SK-N-SH (cell line): ENCODE data around the gene NEK6. TPM values are rescaled to one million over a fixed set of nuclear protein-coding genes. Genes with fewer than 3 reads are reported as not detected.

ENCODE experiments used
- CTCF ChIA-PET: fragments of 300-600, 350-600 bp; formaldehyde crosslinking; extraction: SDS; loops from one replicate; lab custom pipeline; 2021; lab: Yijun Ruan, JAX
- POLR2A ChIA-PET: fragments of 350-600 bp; sonication (Branson Sonifier 250); formaldehyde crosslinking; extraction: SDS; loops from one replicate; lab custom pipeline; 2020; ENCODE audit warnings: antibody characterized with exemption, inconsistent platforms; lab: Yijun Ruan, JAX
- DNase-seq: peaks from one replicate; pipeline ENCODE4 v3.0.0; 2012
- H2AFZ ChIP-seq: fragments of 200-600 bp; sonication (generic); 2 replicates; pipeline ENCODE4 v1.8.1; 2016; ENCODE audit warnings: antibody characterized with exemption, mild to moderate bottlenecking, low read depth
- H3F3A ChIP-seq: fragments of 200-600 bp; sonication (generic); replicated peaks from 2 replicates; pipeline ENCODE3; 2016; ENCODE audit warnings: antibody characterized with exemption, mild to moderate bottlenecking; ENCODE audit not compliant: insufficient read depth
- H3K27ac ChIP-seq, 2 experiments: fragments of 200-500 bp in 1 of 2; fragments of 200-600 bp in 1 of 2; sonication (Bioruptor generic) in 1 of 2; sonication (generic), shearing (Covaris generic) in 1 of 2; 2 replicates each; pipeline versions ENCODE4 v1.5.1 to v1.6.1; 2014 to 2016; ENCODE audit warnings: low read depth in 2 of 2, inconsistent platforms in 1 of 2, low read length in 1 of 2, mild to moderate bottlenecking in 1 of 2, mixed read lengths in 1 of 2
- H3K27me3 ChIP-seq: fragments of 200-600 bp; sonication (generic), shearing (Covaris generic); 2 replicates; pipeline ENCODE4 v1.6.1; 2016; ENCODE audit warnings: mixed run types; ENCODE audit not compliant: insufficient read depth
- H3K36me3 ChIP-seq, 2 experiments: fragments of 200-500 bp in 1 of 2; fragments of 200-600 bp in 1 of 2; sonication (Bioruptor generic) in 1 of 2; sonication (generic) in 1 of 2; replicated peaks in 1 of 2; 2 replicates each; pipeline versions ENCODE3 to v1.5.1; 2014 to 2016; ENCODE audit warnings: low read length in 1 of 2, mild to moderate bottlenecking in 1 of 2; ENCODE audit not compliant: insufficient read depth in 2 of 2, control insufficient read depth in 1 of 2
- H3K4me1 ChIP-seq, 2 experiments: fragments of 200-500 bp in 1 of 2; fragments of 200-600 bp in 1 of 2; sonication (Bioruptor generic) in 1 of 2; sonication (generic), shearing (Covaris generic) in 1 of 2; 2 replicates each; pipeline versions ENCODE4 v1.5.1 to v1.6.1; 2014 to 2016; ENCODE audit warnings: low read depth in 1 of 2, low read length in 1 of 2, mixed run types in 1 of 2; ENCODE audit not compliant: insufficient read depth in 2 of 2, control insufficient read depth in 1 of 2
- H3K4me2 ChIP-seq: fragments of 200-600 bp; sonication (generic), shearing (Covaris generic); 2 replicates; pipeline ENCODE4 v1.6.1; 2017; ENCODE audit warnings: mixed run types
- H3K4me3 ChIP-seq, 2 experiments: fragments of 200-500 bp in 1 of 2; fragments of 200-600 bp in 1 of 2; sonication (Bioruptor generic) in 1 of 2; sonication (generic), shearing (Covaris generic) in 1 of 2; 2 replicates each; pipeline versions ENCODE4 v1.5.1 to v1.8.1; 2014 to 2016; ENCODE audit warnings: low read depth in 2 of 2, inconsistent platforms in 1 of 2, low read length in 1 of 2, mild to moderate bottlenecking in 1 of 2, mixed read lengths in 1 of 2, moderate library complexity in 1 of 2
- H3K79me2 ChIP-seq: fragments of 200-600 bp; sonication (generic); 2 replicates; pipeline ENCODE4 v1.8.1; 2017; ENCODE audit warnings: mild to moderate bottlenecking; ENCODE audit not compliant: insufficient read depth
- H3K9ac ChIP-seq: fragments of 200-600 bp; sonication (generic); 2 replicates; pipeline ENCODE4 v1.6.1; 2017; ENCODE audit warnings: mixed run types
- H3K9me2 ChIP-seq: fragments of 200-600 bp; sonication (generic); 2 replicates; pipeline ENCODE4 v1.6.1; 2017; ENCODE audit warnings: mixed run types
- H3K9me3 ChIP-seq: fragments of 200-600 bp; sonication (generic); 2 replicates; pipeline ENCODE4 v1.6.1; 2017; ENCODE audit warnings: mixed run types, mild to moderate bottlenecking, moderate library complexity
- H4K20me1 ChIP-seq: fragments of 200-600 bp; sonication (generic); 2 replicates; pipeline ENCODE4 v1.6.1; 2017; ENCODE audit warnings: mild to moderate bottlenecking, mixed run types; ENCODE audit not compliant: insufficient read depth
- ELF1 ChIP-seq: IDR thresholded peaks from 2 replicates; pipeline ENCODE4 v1.4.0; 2012
- EP300 ChIP-seq, 2 experiments: IDR thresholded peaks; 2 replicates each; pipeline versions ENCODE4 v1.4.0 to v1.6.1; 2012; ENCODE audit warnings: borderline replicate concordance in 1 of 2, low read depth in 1 of 2, low read length in 1 of 2
- FOSL2 ChIP-seq: IDR thresholded peaks from 2 replicates; pipeline ENCODE4 v1.4.0; 2012; ENCODE audit warnings: low read depth, mild to moderate bottlenecking, moderate library complexity, borderline replicate concordance
- FOXM1 ChIP-seq: IDR thresholded peaks from 2 replicates; pipeline ENCODE4 v1.4.0; 2012; ENCODE audit warnings: low read depth, mild to moderate bottlenecking
- IRF3 ChIP-seq: fragments of 150-350 bp; IDR thresholded peaks from 2 replicates; pipeline ENCODE4 v1.6.1; 2016; ENCODE audit warnings: mild to moderate bottlenecking, low read depth, low read length
- JUND ChIP-seq: IDR thresholded peaks from 2 replicates; pipeline ENCODE4 v1.4.0; 2012
- MXI1 ChIP-seq: IDR thresholded peaks from 2 replicates; pipeline ENCODE4 v1.6.1; 2012; ENCODE audit warnings: mild to moderate bottlenecking, low read depth, low read length, improper control_type of control experiment
- NRF1 ChIP-seq: IDR thresholded peaks from 2 replicates; pipeline ENCODE4 v1.6.1; 2012; ENCODE audit warnings: low read depth, mild to moderate bottlenecking, low read length
- POLR2AphosphoS5 ChIP-seq: IDR thresholded peaks from 2 replicates; pipeline ENCODE4 v1.6.1; 2012; ENCODE audit warnings: low read depth, low read length
- RAD21 ChIP-seq: IDR thresholded peaks from 2 replicates; pipeline ENCODE4 v1.6.1; 2012; ENCODE audit warnings: mild to moderate bottlenecking, low read length
- RCOR1 ChIP-seq: fragments of 150-350 bp; IDR thresholded peaks from 2 replicates; pipeline ENCODE4 v1.6.1; 2017; ENCODE audit warnings: antibody characterized with exemption, low read length
- RXRA ChIP-seq: IDR thresholded peaks from 2 replicates; pipeline ENCODE4 v1.4.0; 2012; ENCODE audit warnings: low read depth, mild to moderate bottlenecking, borderline replicate concordance
- SIN3A ChIP-seq: IDR thresholded peaks from 2 replicates; pipeline ENCODE4 v1.6.1; 2012; ENCODE audit warnings: low read depth, mild to moderate bottlenecking, low read length, moderate library complexity, borderline replicate concordance
- TCF12 ChIP-seq: IDR thresholded peaks from 2 replicates; pipeline ENCODE4 v1.4.0; 2012
- WGBS: methylation state at CpG from one replicate; pipeline ENCODE4 v1.1.6; 2017; ENCODE audit warnings: low lambda C conversion rate; 5-methylcytosine and 5-hydroxymethylcytosine counted together
- polyA plus RNA-seq, 3 experiments: library from polyadenylated mRNA; depleted of rRNA; stranded (reverse); fragments of >200 nt; gene quantifications; 2 replicates each; pipeline ENCODE4 v1.2.3, GENCODE V29; 2012
- TF ChIP-seq, protein P1 (sequence below): IDR thresholded peaks from 2 replicates; pipeline ENCODE4 v1.4.0; 2012; ENCODE audit warnings: low read depth
- TF ChIP-seq, protein P2 (sequence below): IDR thresholded peaks from 2 replicates; pipeline ENCODE4; 2012
- TF ChIP-seq, protein P3 (sequence below): fragments of 200-600 bp; sonication (generic); IDR thresholded peaks from 2 replicates; pipeline ENCODE4 v1.6.1; 2017; ENCODE audit warnings: antibody characterized with exemption, mild to moderate bottlenecking, moderate library complexity
- TF ChIP-seq, protein P4 (sequence below): IDR thresholded peaks from 2 replicates; pipeline ENCODE4 v1.6.1; 2012; ENCODE audit warnings: mild to moderate bottlenecking, low read depth, low read length, moderate library complexity
- TF ChIP-seq, protein P5 (sequence below): IDR thresholded peaks from 2 replicates; pipeline ENCODE4 v1.4.0; 2012; ENCODE audit warnings: low read depth, borderline replicate concordance

NEK6 gene
- polyA plus RNA-seq, 1 of the 3 experiments (the other 2 are of a cell fraction): 89.8 TPM

DNA sequence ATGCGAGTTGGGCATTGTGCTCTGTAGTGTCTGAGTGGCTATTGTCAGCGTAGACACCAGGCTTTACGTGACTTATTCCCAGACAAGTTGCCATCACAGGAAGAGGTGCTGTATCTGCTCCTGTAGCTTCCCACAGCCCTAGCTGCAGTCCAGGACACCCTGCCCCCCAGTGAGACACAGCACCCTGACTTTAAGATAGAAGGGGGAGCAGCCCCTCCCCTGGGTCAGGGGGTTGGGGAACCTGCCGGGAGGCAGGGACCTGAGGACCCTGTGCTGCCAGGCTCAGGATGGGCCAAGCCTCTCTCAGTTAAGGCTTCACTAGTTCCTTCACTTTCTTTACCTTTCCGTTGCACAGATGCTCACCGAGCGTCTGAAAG, 75.4 kb downstream of the NEK6 start:
- Histone ChIP-seq H3F3A (peaks cover 5% of the 10 kb centered on the region), H3K4me3 (no peak overlapping the region), H3K36me3 (peaks cover 26 to 35% of the 10 kb centered on the region in 2 experiments), H3K27me3 (no peaks in the 10 kb centered on the region), H3K4me1 (no peaks in the 10 kb centered on the region), H2AFZ (no peak overlapping the region), H4K20me1 (no peaks in the 10 kb centered on the region), H3K9me3 (no peaks in the 10 kb centered on the region)
- POLR2A ChIA-PET: no interaction called here
- WGBS: 98% methylated on average over 6 of the region's 7 CpGs
- DNase-seq: no peak
- TF ChIP-seq, protein P1, sequence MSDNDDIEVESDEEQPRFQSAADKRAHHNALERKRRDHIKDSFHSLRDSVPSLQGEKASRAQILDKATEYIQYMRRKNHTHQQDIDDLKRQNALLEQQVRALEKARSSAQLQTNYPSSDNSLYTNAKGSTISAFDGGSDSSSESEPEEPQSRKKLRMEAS: no peak
- TF ChIP-seq RAD21: no peak
- no peak for TF ChIP-seq MXI1
- TF ChIP-seq EP300 (IDR thresholded peaks at IDR 0.05; ENCODE audit: borderline replicate concordance in 1 of 2, low read depth in 1 of 2, low read length in 1 of 2): no peak
- TF ChIP-seq SIN3A: no peak
- TF ChIP-seq FOXM1: no peak
- no peak for TF ChIP-seq POLR2AphosphoS5
- TF ChIP-seq, protein P2, sequence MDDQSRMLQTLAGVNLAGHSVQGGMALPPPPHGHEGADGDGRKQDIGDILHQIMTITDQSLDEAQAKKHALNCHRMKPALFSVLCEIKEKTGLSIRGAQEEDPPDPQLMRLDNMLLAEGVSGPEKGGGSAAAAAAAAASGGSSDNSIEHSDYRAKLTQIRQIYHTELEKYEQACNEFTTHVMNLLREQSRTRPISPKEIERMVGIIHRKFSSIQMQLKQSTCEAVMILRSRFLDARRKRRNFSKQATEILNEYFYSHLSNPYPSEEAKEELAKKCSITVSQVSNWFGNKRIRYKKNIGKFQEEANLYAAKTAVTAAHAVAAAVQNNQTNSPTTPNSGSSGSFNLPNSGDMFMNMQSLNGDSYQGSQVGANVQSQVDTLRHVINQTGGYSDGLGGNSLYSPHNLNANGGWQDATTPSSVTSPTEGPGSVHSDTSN: no peak
- TF ChIP-seq FOSL2: no peak
- TF ChIP-seq ELF1: no peak
- no peak for TF ChIP-seq NRF1
- TF ChIP-seq, all 33 proteins: peak for 0
- CTCF ChIA-PET: interaction anchor here (2.0 kb wide), 1 partner anchor 11 kb away, joined by 5 read pairs; no protein-coding TSS in a partner anchor
- Histone ChIP-seq H3K9ac (no peak overlapping the region), H3K79me2 (no peaks in the 10 kb centered on the region), H3K9me2 (no peaks in the 10 kb centered on the region), H3K4me2 (no peak overlapping the region), H3K27ac (no peak overlapping the region)

DNA sequence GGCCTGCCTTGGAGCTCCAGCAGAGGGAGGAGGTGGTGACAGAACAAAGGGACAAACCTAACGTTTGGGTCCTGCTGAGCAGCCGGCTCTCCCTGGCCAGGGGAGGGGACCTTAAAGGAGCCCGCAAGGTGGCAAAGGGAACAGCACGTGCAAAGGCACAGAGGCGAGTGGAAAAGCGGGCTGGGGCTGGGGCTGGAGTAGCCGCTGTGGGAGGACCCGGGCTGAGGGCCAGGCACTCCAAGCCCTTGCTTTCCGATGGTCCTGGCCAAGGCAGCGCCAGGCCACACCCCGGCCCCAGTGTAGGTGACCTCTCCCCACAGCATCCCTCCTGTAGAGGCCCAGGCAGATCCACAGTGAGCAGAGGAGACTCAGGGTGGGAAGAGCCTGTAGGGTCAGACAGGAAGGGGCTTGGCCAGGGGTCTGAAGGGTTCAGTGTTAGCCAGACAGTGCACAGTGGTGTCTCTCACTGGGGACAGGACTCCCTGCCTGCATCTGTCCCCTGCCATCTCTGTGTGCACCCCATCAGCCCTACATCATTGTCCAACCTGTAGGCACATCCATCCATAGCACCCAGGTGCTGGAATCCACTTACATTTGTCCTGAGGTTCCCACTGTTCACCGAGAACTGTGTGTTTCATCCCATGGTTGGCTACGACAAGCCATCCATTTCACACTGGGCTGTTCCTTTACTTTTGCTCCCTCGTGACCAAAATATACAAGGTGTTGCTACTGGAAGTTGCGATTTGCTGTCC, 77.0 kb downstream of the NEK6 start:
- Histone ChIP-seq H3K9me2 (no peaks in the 10 kb centered on the region), H3K36me3 (peaks cover 25 to 27% of the 10 kb centered on the region in 2 experiments)
- TF ChIP-seq TCF12 (no peak), EP300 (IDR thresholded peaks at IDR 0.05; ENCODE audit: borderline replicate concordance in 1 of 2, low read depth in 1 of 2, low read length in 1 of 2) (no peak), JUND (no peak), FOSL2 (no peak), RCOR1 (no peak), MXI1 (no peak), RXRA (no peak), IRF3 (no peak)
- TF ChIP-seq, protein P3, sequence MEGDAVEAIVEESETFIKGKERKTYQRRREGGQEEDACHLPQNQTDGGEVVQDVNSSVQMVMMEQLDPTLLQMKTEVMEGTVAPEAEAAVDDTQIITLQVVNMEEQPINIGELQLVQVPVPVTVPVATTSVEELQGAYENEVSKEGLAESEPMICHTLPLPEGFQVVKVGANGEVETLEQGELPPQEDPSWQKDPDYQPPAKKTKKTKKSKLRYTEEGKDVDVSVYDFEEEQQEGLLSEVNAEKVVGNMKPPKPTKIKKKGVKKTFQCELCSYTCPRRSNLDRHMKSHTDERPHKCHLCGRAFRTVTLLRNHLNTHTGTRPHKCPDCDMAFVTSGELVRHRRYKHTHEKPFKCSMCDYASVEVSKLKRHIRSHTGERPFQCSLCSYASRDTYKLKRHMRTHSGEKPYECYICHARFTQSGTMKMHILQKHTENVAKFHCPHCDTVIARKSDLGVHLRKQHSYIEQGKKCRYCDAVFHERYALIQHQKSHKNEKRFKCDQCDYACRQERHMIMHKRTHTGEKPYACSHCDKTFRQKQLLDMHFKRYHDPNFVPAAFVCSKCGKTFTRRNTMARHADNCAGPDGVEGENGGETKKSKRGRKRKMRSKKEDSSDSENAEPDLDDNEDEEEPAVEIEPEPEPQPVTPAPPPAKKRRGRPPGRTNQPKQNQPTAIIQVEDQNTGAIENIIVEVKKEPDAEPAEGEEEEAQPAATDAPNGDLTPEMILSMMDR: no peak
- TF ChIP-seq, protein P4, sequence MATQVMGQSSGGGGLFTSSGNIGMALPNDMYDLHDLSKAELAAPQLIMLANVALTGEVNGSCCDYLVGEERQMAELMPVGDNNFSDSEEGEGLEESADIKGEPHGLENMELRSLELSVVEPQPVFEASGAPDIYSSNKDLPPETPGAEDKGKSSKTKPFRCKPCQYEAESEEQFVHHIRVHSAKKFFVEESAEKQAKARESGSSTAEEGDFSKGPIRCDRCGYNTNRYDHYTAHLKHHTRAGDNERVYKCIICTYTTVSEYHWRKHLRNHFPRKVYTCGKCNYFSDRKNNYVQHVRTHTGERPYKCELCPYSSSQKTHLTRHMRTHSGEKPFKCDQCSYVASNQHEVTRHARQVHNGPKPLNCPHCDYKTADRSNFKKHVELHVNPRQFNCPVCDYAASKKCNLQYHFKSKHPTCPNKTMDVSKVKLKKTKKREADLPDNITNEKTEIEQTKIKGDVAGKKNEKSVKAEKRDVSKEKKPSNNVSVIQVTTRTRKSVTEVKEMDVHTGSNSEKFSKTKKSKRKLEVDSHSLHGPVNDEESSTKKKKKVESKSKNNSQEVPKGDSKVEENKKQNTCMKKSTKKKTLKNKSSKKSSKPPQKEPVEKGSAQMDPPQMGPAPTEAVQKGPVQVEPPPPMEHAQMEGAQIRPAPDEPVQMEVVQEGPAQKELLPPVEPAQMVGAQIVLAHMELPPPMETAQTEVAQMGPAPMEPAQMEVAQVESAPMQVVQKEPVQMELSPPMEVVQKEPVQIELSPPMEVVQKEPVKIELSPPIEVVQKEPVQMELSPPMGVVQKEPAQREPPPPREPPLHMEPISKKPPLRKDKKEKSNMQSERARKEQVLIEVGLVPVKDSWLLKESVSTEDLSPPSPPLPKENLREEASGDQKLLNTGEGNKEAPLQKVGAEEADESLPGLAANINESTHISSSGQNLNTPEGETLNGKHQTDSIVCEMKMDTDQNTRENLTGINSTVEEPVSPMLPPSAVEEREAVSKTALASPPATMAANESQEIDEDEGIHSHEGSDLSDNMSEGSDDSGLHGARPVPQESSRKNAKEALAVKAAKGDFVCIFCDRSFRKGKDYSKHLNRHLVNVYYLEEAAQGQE: no peak
- TF ChIP-seq, protein P5, sequence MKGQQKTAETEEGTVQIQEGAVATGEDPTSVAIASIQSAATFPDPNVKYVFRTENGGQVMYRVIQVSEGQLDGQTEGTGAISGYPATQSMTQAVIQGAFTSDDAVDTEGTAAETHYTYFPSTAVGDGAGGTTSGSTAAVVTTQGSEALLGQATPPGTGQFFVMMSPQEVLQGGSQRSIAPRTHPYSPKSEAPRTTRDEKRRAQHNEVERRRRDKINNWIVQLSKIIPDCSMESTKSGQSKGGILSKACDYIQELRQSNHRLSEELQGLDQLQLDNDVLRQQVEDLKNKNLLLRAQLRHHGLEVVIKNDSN: no peak

More for the DNA sequence above, 77.0 kb downstream of the NEK6 start:
- POLR2A ChIA-PET: no interaction called here
- no peak for DNase-seq
- Histone ChIP-seq H3K9me3 (no peaks in the 10 kb centered on the region), H3K4me3 (no peak overlapping the region), H3K79me2 (no peaks in the 10 kb centered on the region), H3K4me2 (no peak overlapping the region), H3K27ac (no peak overlapping the region), H2AFZ (no peak overlapping the region), H3K9ac (no peak overlapping the region), H4K20me1 (no peaks in the 10 kb centered on the region), H3K27me3 (no peaks in the 10 kb centered on the region), H3F3A (peaks cover 5% of the 10 kb centered on the region), H3K4me1 (no peaks in the 10 kb centered on the region)
- WGBS: 97% methylated on average over 13 of the region's 15 CpGs
- CTCF ChIA-PET: interaction anchor here (0.8 to 2.0 kb wide), 3 partner anchors 12 to 208 kb away, joined by 3 to 5 read pairs (median 3); no protein-coding TSS in a partner anchor
